IPS DF 6.9 (cell line): Measurements from ENCODE around the gene DOCK2.
"Not testable (repeated sequence)": the region's sequence is repeated elsewhere in the genome, so short reads cannot be mapped to it uniquely, and the experiment has no call there.

Experiments
- DNase-seq: peaks from one replicate; pipeline ENCODE4 v3.0.0-alpha.2; 2013; ENCODE audit warnings: low read depth, low spot score
- H3K27ac ChIP-seq: one replicate; pipeline ENCODE4 v1.5.1; 2013; ENCODE audit warnings: low read length, control low read depth
- H3K27me3 ChIP-seq: 2 replicates; pipeline ENCODE4 v1.6.1; 2013; ENCODE audit warnings: mild to moderate bottlenecking, low read length; ENCODE audit not compliant: control insufficient read depth, insufficient read depth
- H3K36me3 ChIP-seq: 2 replicates; pipeline ENCODE4 v1.6.1; 2013; ENCODE audit warnings: low read length; ENCODE audit not compliant: control insufficient read depth, insufficient read depth
- H3K4me1 ChIP-seq: 2 replicates; pipeline ENCODE4 v1.6.1; 2013; ENCODE audit warnings: low read length; ENCODE audit not compliant: control insufficient read depth, insufficient read depth
- H3K4me3 ChIP-seq: 2 replicates; pipeline ENCODE4 v1.5.1; 2013; ENCODE audit warnings: mild to moderate bottlenecking, low read length
- H3K9me3 ChIP-seq: 2 replicates; pipeline ENCODE4 v1.6.1; 2013; ENCODE audit warnings: low read length, inconsistent platforms; ENCODE audit not compliant: control insufficient read depth, insufficient read depth
- WGBS: extraction: QIAGEN DNeasy Blood & Tissue Kit; methylation state at CpG from one replicate; pipeline ENCODE4 v1.1.7; 2013; ENCODE audit warnings: mixed read lengths, missing lambda C conversion rate; ENCODE audit not compliant: insufficient read length, insufficient coverage; 5-methylcytosine and 5-hydroxymethylcytosine counted together

The DOCK2 gene

GRCh38 chr5:169798906-169799660 lies 162.0 kb downstream of the DOCK2 start:
- no peaks in the 10 kb centered on the region for H3K36me3 ChIP-seq
- WGBS, result no CpG with 5 or more reads among the region's 4 CpGs
- H3K9me3 ChIP-seq, result no peaks in the 10 kb centered on the region
- no peak overlapping the region for H3K27ac ChIP-seq
- no peak for DNase-seq
- H3K4me3 ChIP-seq, result no peak overlapping the region
- no peaks in the 10 kb centered on the region for H3K27me3 ChIP-seq
- peaks cover 1% of the 10 kb centered on the region; the same call in 1 of the 2 replicates for H3K4me1 ChIP-seq

GRCh38 chr5:169801324-169801777 lies 164.3 kb downstream of the DOCK2 start:
- Histone ChIP-seq H3K4me1 (0 out of 2 replicates have a peak, but pooled peaks cover 2% of the 10 kb centered on the region), H3K27ac (no peak overlapping the region), H3K36me3 (no peaks in the 10 kb centered on the region), H3K27me3 (no peaks in the 10 kb centered on the region), H3K4me3 (no peak overlapping the region), H3K9me3 (no peaks in the 10 kb centered on the region)
- DNase-seq, result no peak
- no CpG with 5 or more reads among the region's 6 CpGs for WGBS

GRCh38 chr5:169801781-169802180 lies 164.7 kb downstream of the DOCK2 start:
- H3K4me3 ChIP-seq, result no peak overlapping the region
- H3K27me3 ChIP-seq, result no peaks in the 10 kb centered on the region
- H3K27ac ChIP-seq, result no peak overlapping the region
- H3K36me3 ChIP-seq, result no peaks in the 10 kb centered on the region
- no peaks in the 10 kb centered on the region for H3K9me3 ChIP-seq
- 0 out of 2 replicates have a peak, but pooled peaks cover 2% of the 10 kb centered on the region for H3K4me1 ChIP-seq
- no CpG with 5 or more reads among the region's 2 CpGs for WGBS
- no peak for DNase-seq

GRCh38 chr5:169803077-169803981 lies 166.3 kb downstream of the DOCK2 start:
- 0 out of 2 replicates have a peak, but pooled peaks cover 2% of the 10 kb centered on the region for H3K4me1 ChIP-seq
- H3K27me3 ChIP-seq, result no peaks in the 10 kb centered on the region
- no peak overlapping the region for H3K27ac ChIP-seq
- DNase-seq, result no peak
- H3K36me3 ChIP-seq, result no peaks in the 10 kb centered on the region
- H3K4me3 ChIP-seq, result no peak overlapping the region
- H3K9me3 ChIP-seq, result no peaks in the 10 kb centered on the region
- WGBS, result no CpG with 5 or more reads among the region's 10 CpGs

GRCh38 chr5:169804861-169805260 lies 167.8 kb downstream of the DOCK2 start:
- no peaks in the 10 kb centered on the region for H3K9me3 ChIP-seq
- no peak overlapping the region for H3K4me3 ChIP-seq
- WGBS, result no CpG with 5 or more reads among the region's 1 CpG
- no peak for DNase-seq
- no peaks in the 10 kb centered on the region for H3K36me3 ChIP-seq
- no peaks in the 10 kb centered on the region for H3K27me3 ChIP-seq
- H3K4me1 ChIP-seq, result peaks cover 7% of the 10 kb centered on the region; the same call in 1 of the 2 replicates
- H3K27ac ChIP-seq, result no peak overlapping the region

- H3K27ac ChIP-seq, result no peak overlapping the region
- no peaks in the 10 kb centered on the region for H3K27me3 ChIP-seq
- peaks cover 7% of the 10 kb centered on the region; the same call in 1 of the 2 replicates for H3K4me1 ChIP-seq
- WGBS, result no CpG with 5 or more reads among the region's 5 CpGs
- no peak for DNase-seq
- H3K9me3 ChIP-seq, result no peaks in the 10 kb centered on the region
- H3K36me3 ChIP-seq, result no peaks in the 10 kb centered on the region
- no peak overlapping the region for H3K4me3 ChIP-seq
These were observed 168.5 kb downstream of the DOCK2 start for GRCh38 chr5:169805527-169805934.

GRCh38 chr5:169805937-169806700 lies 169.0 kb downstream of the DOCK2 start:
- H3K9me3 ChIP-seq, result no peaks in the 10 kb centered on the region
- H3K27me3 ChIP-seq, result no peaks in the 10 kb centered on the region
- WGBS, result no CpG with 5 or more reads among the region's 6 CpGs
- no peaks in the 10 kb centered on the region for H3K36me3 ChIP-seq
- H3K4me1 ChIP-seq, result peaks cover 7% of the 10 kb centered on the region; the same call in 1 of the 2 replicates
- no peak overlapping the region for H3K27ac ChIP-seq
- no peak for DNase-seq
- no peak overlapping the region for H3K4me3 ChIP-seq

GRCh38 chr5:169808118-169808581 lies 171.1 kb downstream of the DOCK2 start:
- no peaks in the 10 kb centered on the region for H3K27me3 ChIP-seq
- H3K36me3 ChIP-seq, result no peaks in the 10 kb centered on the region
- H3K27ac ChIP-seq, result no peak overlapping the region
- peaks cover 10% of the 10 kb centered on the region for H3K4me1 ChIP-seq
- no CpG with 5 or more reads among the region's 2 CpGs for WGBS
- DNase-seq, result peak; percentile 52
- no peaks in the 10 kb centered on the region for H3K9me3 ChIP-seq
- H3K4me3 ChIP-seq, result no peak overlapping the region

GRCh38 chr5:169808880-169809279 lies 171.8 kb downstream of the DOCK2 start:
- not testable (repeated sequence) for H3K4me1 ChIP-seq, H3K4me3 ChIP-seq, H3K36me3 ChIP-seq, H3K27ac ChIP-seq, H3K27me3 ChIP-seq, DNase-seq, H3K9me3 ChIP-seq
- no CpG with 5 or more reads among the region's 3 CpGs for WGBS

GRCh38 chr5:169809281-169809680 lies 172.2 kb downstream of the DOCK2 start:
- WGBS, result no CpG with 5 or more reads among the region's 5 CpGs
- no peak overlapping the region for H3K27ac ChIP-seq

More at GRCh38 chr5:169809281-169809680, 172.2 kb downstream of the DOCK2 start:
- Histone ChIP-seq H3K9me3 (no peaks in the 10 kb centered on the region), H3K4me1 (peaks cover 10% of the 10 kb centered on the region), H3K4me3 (no peak overlapping the region), H3K36me3 (no peaks in the 10 kb centered on the region), H3K27me3 (no peaks in the 10 kb centered on the region)
- no peak for DNase-seq
